Measurements from ENCODE around the gene BMPR2. TPM values are rescaled to one million over a fixed set of nuclear protein-coding genes. Genes with fewer than 3 reads are reported as not detected.
"Not testable (repeated sequence)": the region's sequence is repeated elsewhere in the genome, so short reads cannot be mapped to it uniquely, and the experiment has no call there.

Gene BMPR2
- polyA plus RNA-seq, 1 donor (not counting 4 experiments of a cell fraction or from before 2014, with no cell fraction given) = 31.9 TPM

DNA sequence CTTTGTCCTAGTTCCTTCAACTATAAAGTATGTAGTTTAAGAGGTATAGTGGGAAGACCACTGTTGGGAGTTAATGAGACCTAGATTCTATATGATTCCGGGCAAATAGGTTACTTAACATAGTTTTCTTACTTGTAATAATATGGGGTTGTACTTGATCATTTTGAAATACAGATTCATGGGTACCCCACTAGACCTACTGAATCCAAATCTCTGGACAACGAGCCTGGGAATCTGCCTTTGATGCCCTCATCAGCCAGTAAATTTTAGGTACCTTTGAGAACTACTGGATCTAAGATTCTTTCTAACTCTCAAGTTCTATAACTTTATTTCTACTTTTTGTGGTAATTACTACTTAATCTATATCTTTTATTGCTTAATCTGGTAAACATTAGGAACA is 6.6 kb downstream of the BMPR2 start:
- no peaks in the 10 kb centered on the region for H3K9me3 ChIP-seq (ENCODE audit: control insufficient read depth, low read depth, low read length)
- H3K27ac ChIP-seq (ENCODE audit: control insufficient read depth, insufficient read depth, low read length) = no peak overlapping the region
- dilution Hi-C loops (cut with MboI; ENCODE audit: extremely low pct_ligation_motif_present, low sequenced_read_pairs) = no loop called here
- H3K4me1 ChIP-seq (ENCODE audit: control insufficient read depth, extremely low read depth, insufficient read depth, low read length) = peaks cover 6% of the 10 kb centered on the region
- H3K9me1 ChIP-seq (ENCODE audit: control insufficient read depth, extremely low read depth, insufficient read depth, low read length) = no peaks in the 10 kb centered on the region
- H3K79me2 ChIP-seq (ENCODE audit: control insufficient read depth, insufficient read depth, low read length) = peaks cover 88% of the 10 kb centered on the region
- H3K9ac ChIP-seq (ENCODE audit: control insufficient read depth, extremely low read depth, insufficient read depth, low read length) = no peak overlapping the region
- no peak overlapping the region for H2AFZ ChIP-seq (ENCODE audit: control insufficient read depth, low read length)
- FAIRE-seq (no peak), DNase-seq (ENCODE audit: low read depth, low spot score) (no peak)
- no peaks in the 10 kb centered on the region for H3K36me3 ChIP-seq (ENCODE audit: control insufficient read depth in 2 of 2, extremely low read depth in 1 of 2, insufficient read depth in 2 of 2, low read length in 2 of 2)
- no peak overlapping the region for H3K4me3 ChIP-seq (ENCODE audit: control insufficient read depth in 2 of 3, extremely low read depth in 1 of 3, insufficient read depth in 2 of 3, low read depth in 1 of 3, low read length in 3 of 3)
- TF ChIP-seq, protein P1, sequence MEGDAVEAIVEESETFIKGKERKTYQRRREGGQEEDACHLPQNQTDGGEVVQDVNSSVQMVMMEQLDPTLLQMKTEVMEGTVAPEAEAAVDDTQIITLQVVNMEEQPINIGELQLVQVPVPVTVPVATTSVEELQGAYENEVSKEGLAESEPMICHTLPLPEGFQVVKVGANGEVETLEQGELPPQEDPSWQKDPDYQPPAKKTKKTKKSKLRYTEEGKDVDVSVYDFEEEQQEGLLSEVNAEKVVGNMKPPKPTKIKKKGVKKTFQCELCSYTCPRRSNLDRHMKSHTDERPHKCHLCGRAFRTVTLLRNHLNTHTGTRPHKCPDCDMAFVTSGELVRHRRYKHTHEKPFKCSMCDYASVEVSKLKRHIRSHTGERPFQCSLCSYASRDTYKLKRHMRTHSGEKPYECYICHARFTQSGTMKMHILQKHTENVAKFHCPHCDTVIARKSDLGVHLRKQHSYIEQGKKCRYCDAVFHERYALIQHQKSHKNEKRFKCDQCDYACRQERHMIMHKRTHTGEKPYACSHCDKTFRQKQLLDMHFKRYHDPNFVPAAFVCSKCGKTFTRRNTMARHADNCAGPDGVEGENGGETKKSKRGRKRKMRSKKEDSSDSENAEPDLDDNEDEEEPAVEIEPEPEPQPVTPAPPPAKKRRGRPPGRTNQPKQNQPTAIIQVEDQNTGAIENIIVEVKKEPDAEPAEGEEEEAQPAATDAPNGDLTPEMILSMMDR (optimal IDR thresholded peaks at IDR 0.05 in 1 of 3, IDR thresholded peaks at IDR 0.05 in 1 of 3, conservative IDR thresholded peaks at IDR 0.05 in 1 of 3; ENCODE audit: extremely low read depth in 1 of 3, insufficient read depth in 2 of 3, low read length in 3 of 3) = no peak
- no peak for TF ChIP-seq EZH2 (IDR thresholded peaks at IDR 0.05; ENCODE audit: low read length)
- no peaks in the 10 kb centered on the region for H4K20me1 ChIP-seq (ENCODE audit: control insufficient read depth, extremely low read depth, insufficient read depth, low read length)
- H3K4me2 ChIP-seq (ENCODE audit: control insufficient read depth, extremely low read depth, insufficient read depth, low read depth, low read length) = no peak overlapping the region
- H3K27me3 ChIP-seq (ENCODE audit: control insufficient read depth, extremely low read depth, insufficient read depth, low read length) = no peaks in the 10 kb centered on the region

DNA sequence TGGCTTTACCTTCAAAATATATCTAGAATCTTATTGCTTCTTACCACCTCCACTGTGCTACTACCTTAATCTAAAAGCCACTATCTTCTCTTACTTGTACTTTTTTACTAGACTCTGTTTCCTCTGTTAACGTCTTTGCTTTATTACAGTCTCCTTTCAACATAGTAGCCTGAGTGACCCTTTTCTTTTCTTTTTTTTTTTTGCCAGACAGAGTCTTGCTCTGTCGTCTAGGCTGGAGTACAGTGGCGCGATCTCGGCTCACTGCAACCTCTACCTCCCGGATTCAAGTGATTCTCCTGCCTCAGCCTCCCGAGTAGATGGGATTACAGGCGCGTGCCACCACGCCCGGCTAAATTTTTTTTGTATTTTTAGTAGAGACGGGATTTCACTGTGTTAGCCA is 10.4 kb downstream of the BMPR2 start:
- H3K79me2 ChIP-seq (ENCODE audit: control insufficient read depth, insufficient read depth, low read length) = peaks cover 73% of the 10 kb centered on the region
- H3K27ac ChIP-seq (ENCODE audit: control insufficient read depth, insufficient read depth, low read length); DNase-seq (ENCODE audit: low read depth, low spot score); FAIRE-seq; H3K9me3 ChIP-seq (ENCODE audit: control insufficient read depth, low read depth, low read length); H3K4me3 ChIP-seq (ENCODE audit: control insufficient read depth in 2 of 3, extremely low read depth in 1 of 3, insufficient read depth in 2 of 3, low read depth in 1 of 3, low read length in 3 of 3); H3K27me3 ChIP-seq (ENCODE audit: control insufficient read depth, extremely low read depth, insufficient read depth, low read length); H2AFZ ChIP-seq (ENCODE audit: control insufficient read depth, low read length); H4K20me1 ChIP-seq (ENCODE audit: control insufficient read depth, extremely low read depth, insufficient read depth, low read length); H3K9ac ChIP-seq (ENCODE audit: control insufficient read depth, extremely low read depth, insufficient read depth, low read length); H3K36me3 ChIP-seq (ENCODE audit: control insufficient read depth in 2 of 2, extremely low read depth in 1 of 2, insufficient read depth in 2 of 2, low read length in 2 of 2); H3K4me2 ChIP-seq (ENCODE audit: control insufficient read depth, extremely low read depth, insufficient read depth, low read depth, low read length); H3K9me1 ChIP-seq (ENCODE audit: control insufficient read depth, extremely low read depth, insufficient read depth, low read length); dilution Hi-C loops (cut with MboI; ENCODE audit: extremely low pct_ligation_motif_present, low sequenced_read_pairs); H3K4me1 ChIP-seq (ENCODE audit: control insufficient read depth, extremely low read depth, insufficient read depth, low read length): not testable (repeated sequence)

DNA sequence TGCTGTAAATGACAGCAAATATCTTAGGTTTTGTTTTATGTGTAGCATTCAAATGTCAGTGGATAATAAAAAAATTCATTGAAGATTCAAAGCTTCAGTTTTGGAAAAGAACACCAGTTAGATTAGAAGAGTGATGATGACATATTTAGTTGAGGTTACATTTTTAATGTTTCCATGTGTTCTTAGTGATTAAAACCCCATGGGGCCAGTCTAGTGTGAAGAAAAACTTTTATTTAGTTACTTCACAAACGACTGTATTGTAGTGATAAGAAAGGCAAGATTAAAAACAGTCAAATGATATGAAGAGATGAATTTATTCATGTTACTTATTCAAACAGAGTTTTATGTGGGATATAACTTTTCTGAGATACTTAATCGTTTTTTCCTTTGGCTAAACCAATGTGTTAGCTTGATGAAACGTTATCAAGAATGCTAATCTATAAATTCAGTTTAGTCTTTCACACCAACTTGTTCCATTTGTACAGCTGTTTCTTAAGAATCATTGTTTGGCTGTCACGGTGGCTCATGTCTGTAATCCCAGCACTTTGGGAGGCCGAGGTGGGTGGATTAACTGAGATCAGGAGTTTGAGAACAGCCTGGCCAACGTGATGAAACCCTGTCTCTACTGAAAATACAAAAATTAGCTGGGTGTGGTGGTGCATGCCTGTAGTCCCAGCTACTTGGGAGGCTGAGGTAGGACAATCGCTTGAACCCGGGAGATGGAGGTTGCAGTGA is 11.6 kb downstream of the BMPR2 start:
- Histone ChIP-seq H3K4me1 (ENCODE audit: control insufficient read depth, extremely low read depth, insufficient read depth, low read length) (no peaks in the 10 kb centered on the region), H3K9me1 (ENCODE audit: control insufficient read depth, extremely low read depth, insufficient read depth, low read length) (no peaks in the 10 kb centered on the region), H3K36me3 (ENCODE audit: control insufficient read depth in 2 of 2, extremely low read depth in 1 of 2, insufficient read depth in 2 of 2, low read length in 2 of 2) (no peaks in the 10 kb centered on the region), H3K27me3 (ENCODE audit: control insufficient read depth, extremely low read depth, insufficient read depth, low read length) (no peaks in the 10 kb centered on the region), H4K20me1 (ENCODE audit: control insufficient read depth, extremely low read depth, insufficient read depth, low read length) (no peaks in the 10 kb centered on the region), H3K27ac (ENCODE audit: control insufficient read depth, insufficient read depth, low read length) (no peak overlapping the region), H3K4me3 (ENCODE audit: control insufficient read depth in 2 of 3, extremely low read depth in 1 of 3, insufficient read depth in 2 of 3, low read depth in 1 of 3, low read length in 3 of 3) (no peak overlapping the region), H3K9ac (ENCODE audit: control insufficient read depth, extremely low read depth, insufficient read depth, low read length) (no peak overlapping the region), H3K9me3 (ENCODE audit: control insufficient read depth, low read depth, low read length) (no peaks in the 10 kb centered on the region), H3K79me2 (ENCODE audit: control insufficient read depth, insufficient read depth, low read length) (peaks cover 66% of the 10 kb centered on the region), H2AFZ (ENCODE audit: control insufficient read depth, low read length) (no peak overlapping the region), H3K4me2 (ENCODE audit: control insufficient read depth, extremely low read depth, insufficient read depth, low read depth, low read length) (no peak overlapping the region)
- dilution Hi-C loops (cut with MboI; ENCODE audit: extremely low pct_ligation_motif_present, low sequenced_read_pairs) = no loop called here
- TF ChIP-seq, protein P1 (optimal IDR thresholded peaks at IDR 0.05 in 1 of 3, IDR thresholded peaks at IDR 0.05 in 1 of 3, conservative IDR thresholded peaks at IDR 0.05 in 1 of 3; ENCODE audit: extremely low read depth in 1 of 3, insufficient read depth in 2 of 3, low read length in 3 of 3) = no peak
- no peak for TF ChIP-seq EZH2 (IDR thresholded peaks at IDR 0.05; ENCODE audit: low read length)
- DNase-seq (ENCODE audit: low read depth, low spot score) (no peak), FAIRE-seq (no peak)

Measured in keratinocyte (primary cell).